ENCODE results near the gene HOMER3.

HOMER3 gene

GRCh38 chr19:18894254-18895037, 46.6 kb downstream of the HOMER3 start:
- in situ Hi-C loops (cut with MboI; ENCODE audit: low pct_unique_long_range_greater_than_20kb, low sequenced_read_pairs, unreplicated experiment): no loop called here
- TF ChIP-seq, protein P1, sequence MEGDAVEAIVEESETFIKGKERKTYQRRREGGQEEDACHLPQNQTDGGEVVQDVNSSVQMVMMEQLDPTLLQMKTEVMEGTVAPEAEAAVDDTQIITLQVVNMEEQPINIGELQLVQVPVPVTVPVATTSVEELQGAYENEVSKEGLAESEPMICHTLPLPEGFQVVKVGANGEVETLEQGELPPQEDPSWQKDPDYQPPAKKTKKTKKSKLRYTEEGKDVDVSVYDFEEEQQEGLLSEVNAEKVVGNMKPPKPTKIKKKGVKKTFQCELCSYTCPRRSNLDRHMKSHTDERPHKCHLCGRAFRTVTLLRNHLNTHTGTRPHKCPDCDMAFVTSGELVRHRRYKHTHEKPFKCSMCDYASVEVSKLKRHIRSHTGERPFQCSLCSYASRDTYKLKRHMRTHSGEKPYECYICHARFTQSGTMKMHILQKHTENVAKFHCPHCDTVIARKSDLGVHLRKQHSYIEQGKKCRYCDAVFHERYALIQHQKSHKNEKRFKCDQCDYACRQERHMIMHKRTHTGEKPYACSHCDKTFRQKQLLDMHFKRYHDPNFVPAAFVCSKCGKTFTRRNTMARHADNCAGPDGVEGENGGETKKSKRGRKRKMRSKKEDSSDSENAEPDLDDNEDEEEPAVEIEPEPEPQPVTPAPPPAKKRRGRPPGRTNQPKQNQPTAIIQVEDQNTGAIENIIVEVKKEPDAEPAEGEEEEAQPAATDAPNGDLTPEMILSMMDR (IDR thresholded peaks at IDR 0.05; ENCODE audit: extremely low read depth, insufficient read depth, missing control alignments): no peak
- DNase-seq (ENCODE audit: low spot score): peak; percentile 66

- no peak for DNase-seq (ENCODE audit: low spot score)
- TF ChIP-seq, protein P1 (IDR thresholded peaks at IDR 0.05; ENCODE audit: extremely low read depth, insufficient read depth, missing control alignments): no peak
- in situ Hi-C loops (cut with MboI; ENCODE audit: low pct_unique_long_range_greater_than_20kb, low sequenced_read_pairs, unreplicated experiment): no loop called here
Measured at GRCh38 chr19:18893587-18894253, 47.3 kb downstream of the HOMER3 start.

- no peak for DNase-seq (ENCODE audit: low spot score)
- in situ Hi-C loops (cut with MboI; ENCODE audit: low pct_unique_long_range_greater_than_20kb, low sequenced_read_pairs, unreplicated experiment): no loop called here
- TF ChIP-seq, protein P1 (IDR thresholded peaks at IDR 0.05; ENCODE audit: extremely low read depth, insufficient read depth, missing control alignments): no peak
Measured at GRCh38 chr19:18889949-18890745, 50.9 kb downstream of the HOMER3 start.

GRCh38 chr19:18886972-18887371, 54.0 kb downstream of the HOMER3 start:
- DNase-seq (ENCODE audit: low spot score): no peak
- TF ChIP-seq, protein P1 (IDR thresholded peaks at IDR 0.05; ENCODE audit: extremely low read depth, insufficient read depth, missing control alignments): no peak
- in situ Hi-C loops (cut with MboI; ENCODE audit: low pct_unique_long_range_greater_than_20kb, low sequenced_read_pairs, unreplicated experiment): no loop called here

GRCh38 chr19:18883526-18884304, 57.3 kb downstream of the HOMER3 start:
- no peak for DNase-seq (ENCODE audit: low spot score)
- in situ Hi-C loops (cut with MboI; ENCODE audit: low pct_unique_long_range_greater_than_20kb, low sequenced_read_pairs, unreplicated experiment): no loop called here
- TF ChIP-seq, protein P1 (IDR thresholded peaks at IDR 0.05; ENCODE audit: extremely low read depth, insufficient read depth, missing control alignments): no peak

GRCh38 chr19:18881491-18881890, 59.5 kb downstream of the HOMER3 start:
- in situ Hi-C loops (cut with MboI; ENCODE audit: low pct_unique_long_range_greater_than_20kb, low sequenced_read_pairs, unreplicated experiment): no loop called here
- DNase-seq (ENCODE audit: low spot score): no peak
- TF ChIP-seq, protein P1 (IDR thresholded peaks at IDR 0.05; ENCODE audit: extremely low read depth, insufficient read depth, missing control alignments): no peak
